Measurements from ENCODE around the gene IGFBPL1.

Gene IGFBPL1

GRCh38 chr9:38439291-38439915 is 15.1 kb upstream of the IGFBPL1 start:
- Mint-ChIP-seq H3K27ac (no peak overlapping the region), H3K36me3 (ENCODE audit: low read depth) (no peaks in the 10 kb centered on the region), H3K27me3 (ENCODE audit: low read depth) (no peaks in the 10 kb centered on the region), H3K9me3 (no peaks in the 10 kb centered on the region), H3K4me1 (ENCODE audit: low read depth) (no peaks in the 10 kb centered on the region), H3K4me3 (no peak overlapping the region)

- Mint-ChIP-seq H3K9me3 (no peaks in the 10 kb centered on the region), H3K4me1 (ENCODE audit: low read depth) (no peaks in the 10 kb centered on the region), H3K27me3 (ENCODE audit: low read depth) (peaks cover 5% of the 10 kb centered on the region), H3K4me3 (no peak overlapping the region), H3K27ac (no peak overlapping the region), H3K36me3 (ENCODE audit: low read depth) (no peaks in the 10 kb centered on the region)
Observed at GRCh38 chr9:38437193-38437823, 13.1 kb upstream of the IGFBPL1 start.

- no peaks in the 10 kb centered on the region for H3K9me3 Mint-ChIP-seq
- no peaks in the 10 kb centered on the region for H3K4me1 Mint-ChIP-seq (ENCODE audit: low read depth)
- H3K27me3 Mint-ChIP-seq (ENCODE audit: low read depth), result peaks cover 5% of the 10 kb centered on the region
- no peak overlapping the region for H3K27ac Mint-ChIP-seq
- no peak overlapping the region for H3K4me3 Mint-ChIP-seq
- no peaks in the 10 kb centered on the region for H3K36me3 Mint-ChIP-seq (ENCODE audit: low read depth)
Observed at GRCh38 chr9:38436708-38437107, 12.5 kb upstream of the IGFBPL1 start.

- peaks cover 5% of the 10 kb centered on the region for H3K27me3 Mint-ChIP-seq (ENCODE audit: low read depth)
- H3K36me3 Mint-ChIP-seq (ENCODE audit: low read depth), result no peaks in the 10 kb centered on the region
- H3K27ac Mint-ChIP-seq, result no peak overlapping the region
- no peaks in the 10 kb centered on the region for H3K9me3 Mint-ChIP-seq
- H3K4me1 Mint-ChIP-seq (ENCODE audit: low read depth), result peaks cover 4% of the 10 kb centered on the region
- no peak overlapping the region for H3K4me3 Mint-ChIP-seq
Observed at GRCh38 chr9:38435521-38435920, 11.3 kb upstream of the IGFBPL1 start.

- Mint-ChIP-seq H3K36me3 (ENCODE audit: low read depth) (no peaks in the 10 kb centered on the region), H3K4me3 (no peak overlapping the region), H3K4me1 (ENCODE audit: low read depth) (peaks cover 4% of the 10 kb centered on the region), H3K9me3 (no peaks in the 10 kb centered on the region), H3K27ac (no peak overlapping the region), H3K27me3 (ENCODE audit: low read depth) (peaks cover 5% of the 10 kb centered on the region)
Observed at GRCh38 chr9:38434853-38435252, 10.6 kb upstream of the IGFBPL1 start.

- H3K36me3 Mint-ChIP-seq (ENCODE audit: low read depth), result no peaks in the 10 kb centered on the region
Observed at GRCh38 chr9:38434365-38434764, 10.1 kb upstream of the IGFBPL1 start.

GRCh38 chr9:38432922-38433510 is 8.8 kb upstream of the IGFBPL1 start:
- no peaks in the 10 kb centered on the region for H3K36me3 Mint-ChIP-seq (ENCODE audit: low read depth)
- H3K4me3 Mint-ChIP-seq, result no peak overlapping the region
- H3K27me3 Mint-ChIP-seq (ENCODE audit: low read depth), result peaks cover 7% of the 10 kb centered on the region
- H3K9me3 Mint-ChIP-seq, result no peaks in the 10 kb centered on the region
- H3K4me1 Mint-ChIP-seq (ENCODE audit: low read depth), result peaks cover 4% of the 10 kb centered on the region
- no peak overlapping the region for H3K27ac Mint-ChIP-seq

More at GRCh38 chr9:38434365-38434764, 10.1 kb upstream of the IGFBPL1 start:
- Mint-ChIP-seq H3K27ac (no peak overlapping the region), H3K4me1 (ENCODE audit: low read depth) (peaks cover 4% of the 10 kb centered on the region), H3K4me3 (no peak overlapping the region), H3K27me3 (ENCODE audit: low read depth) (peaks cover 5% of the 10 kb centered on the region), H3K9me3 (no peaks in the 10 kb centered on the region)

GRCh38 chr9:38431116-38431515 is 6.9 kb upstream of the IGFBPL1 start:
- Mint-ChIP-seq H3K4me1 (ENCODE audit: low read depth) (peaks cover 4% of the 10 kb centered on the region), H3K4me3 (no peak overlapping the region), H3K27me3 (ENCODE audit: low read depth) (peaks cover 21% of the 10 kb centered on the region), H3K9me3 (no peaks in the 10 kb centered on the region), H3K36me3 (ENCODE audit: low read depth) (no peaks in the 10 kb centered on the region), H3K27ac (no peak overlapping the region)

GRCh38 chr9:38428062-38428461 is 3.8 kb upstream of the IGFBPL1 start:
- H3K4me1 Mint-ChIP-seq (ENCODE audit: low read depth), result peaks cover 5% of the 10 kb centered on the region
- H3K27ac Mint-ChIP-seq, result no peak overlapping the region
- H3K36me3 Mint-ChIP-seq (ENCODE audit: low read depth), result no peaks in the 10 kb centered on the region
- no peaks in the 10 kb centered on the region for H3K9me3 Mint-ChIP-seq
- H3K4me3 Mint-ChIP-seq, result no peak overlapping the region
- peaks cover 37% of the 10 kb centered on the region for H3K27me3 Mint-ChIP-seq (ENCODE audit: low read depth)

- H3K36me3 Mint-ChIP-seq (ENCODE audit: low read depth), result no peaks in the 10 kb centered on the region
- peaks cover 1% of the 10 kb centered on the region for H3K4me1 Mint-ChIP-seq (ENCODE audit: low read depth)
- H3K27me3 Mint-ChIP-seq (ENCODE audit: low read depth), result peaks cover 46% of the 10 kb centered on the region
- H3K4me3 Mint-ChIP-seq, result no peak overlapping the region
- H3K27ac Mint-ChIP-seq, result no peak overlapping the region
- H3K9me3 Mint-ChIP-seq, result no peaks in the 10 kb centered on the region
Observed at GRCh38 chr9:38424918-38425317, 664 bp upstream of the IGFBPL1 start.

- Mint-ChIP-seq H3K27me3 (ENCODE audit: low read depth) (peaks cover 46% of the 10 kb centered on the region), H3K36me3 (ENCODE audit: low read depth) (no peaks in the 10 kb centered on the region), H3K4me1 (ENCODE audit: low read depth) (peaks cover 1% of the 10 kb centered on the region), H3K9me3 (no peaks in the 10 kb centered on the region), H3K4me3 (no peak overlapping the region), H3K27ac (no peak overlapping the region)
Observed at GRCh38 chr9:38423273-38423972, 831 bp downstream of the IGFBPL1 start.

- peaks cover 41% of the 10 kb centered on the region for H3K27me3 Mint-ChIP-seq (ENCODE audit: low read depth)
- H3K36me3 Mint-ChIP-seq (ENCODE audit: low read depth), result no peaks in the 10 kb centered on the region
- H3K4me1 Mint-ChIP-seq (ENCODE audit: low read depth), result peaks cover 1% of the 10 kb centered on the region
- no peaks in the 10 kb centered on the region for H3K9me3 Mint-ChIP-seq
- H3K27ac Mint-ChIP-seq, result no peak overlapping the region
- H3K4me3 Mint-ChIP-seq, result no peak overlapping the region
Observed at GRCh38 chr9:38422555-38423260, 1.5 kb downstream of the IGFBPL1 start.

- H3K4me1 Mint-ChIP-seq (ENCODE audit: low read depth), result peaks cover 1% of the 10 kb centered on the region
- H3K9me3 Mint-ChIP-seq, result no peaks in the 10 kb centered on the region
- no peak overlapping the region for H3K27ac Mint-ChIP-seq
- H3K36me3 Mint-ChIP-seq (ENCODE audit: low read depth), result no peaks in the 10 kb centered on the region
- no peak overlapping the region for H3K4me3 Mint-ChIP-seq
- peaks cover 33% of the 10 kb centered on the region for H3K27me3 Mint-ChIP-seq (ENCODE audit: low read depth)
Observed at GRCh38 chr9:38421498-38422211, 2.6 kb downstream of the IGFBPL1 start.

- Mint-ChIP-seq H3K4me1 (ENCODE audit: low read depth) (peaks cover 1% of the 10 kb centered on the region), H3K27ac (no peak overlapping the region), H3K9me3 (no peaks in the 10 kb centered on the region), H3K4me3 (no peak overlapping the region), H3K36me3 (ENCODE audit: low read depth) (no peaks in the 10 kb centered on the region), H3K27me3 (ENCODE audit: low read depth) (peaks cover 16% of the 10 kb centered on the region)
Observed at GRCh38 chr9:38419181-38419580, 5.1 kb downstream of the IGFBPL1 start.
